SK-N-MC (cell line): ENCODE results near the gene C4orf17.

ENCODE experiments used
- DNase-seq: peaks from one replicate; pipeline ENCODE4 v3.0.0-alpha.2; 2011; ENCODE audit warnings: low read depth, low spot score
- H3K27ac ChIP-seq: fragments of 200-600 bp; sonication (generic); 2 replicates; pipeline ENCODE4 v1.5.1; 2016; ENCODE audit warnings: mixed run types
- H3K36me3 ChIP-seq: fragments of 200-600 bp; sonication (generic); 2 replicates; pipeline ENCODE4 v1.6.1; 2017; ENCODE audit warnings: antibody characterized with exemption, low read length, mixed read lengths; ENCODE audit not compliant: insufficient read depth
- H3K4me3 ChIP-seq: fragments of 200-600 bp; sonication (generic); 2 replicates; pipeline ENCODE4 v1.5.1; 2016
- H3K9ac ChIP-seq: fragments of 200-600 bp; sonication (generic); 2 replicates; pipeline ENCODE4 v1.8.0; 2017; ENCODE audit warnings: mixed run types, mixed read lengths; ENCODE audit not compliant: insufficient read length
- H3K9me3 ChIP-seq: fragments of 200-600 bp; sonication (generic); 2 replicates; pipeline ENCODE4 v1.6.1; 2017; ENCODE audit warnings: low read depth, mild to moderate bottlenecking, antibody characterized with exemption, low read length, moderate library complexity, mixed read lengths
- EZH2 ChIP-seq: fragments of 200-600 bp; sonication (generic); IDR thresholded peaks from one replicate; pipeline ENCODE4 v1.6.1; 2017; ENCODE audit warnings: antibody characterized with exemption
- FOXP2 ChIP-seq: optimal IDR thresholded peaks from 2 replicates; pipeline ENCODE3; 2011; ENCODE audit warnings: mild to moderate bottlenecking, moderate library complexity; ENCODE audit not compliant: insufficient read depth; ENCODE audit errors: extremely low read length, control extremely low read depth
- POLR2AphosphoS5 ChIP-seq: IDR thresholded peaks from 2 replicates; pipeline ENCODE4 v1.6.1; 2012; ENCODE audit warnings: mild to moderate bottlenecking, low read depth, low read length, borderline replicate concordance

C4orf17 gene

GRCh38 chr4:99587309-99587708 is 76.5 kb downstream of the C4orf17 start:
- no peak for DNase-seq
- no peaks in the 10 kb centered on the region for H3K9me3 ChIP-seq
- no peak overlapping the region for H3K9ac ChIP-seq
- H3K36me3 ChIP-seq, result no peaks in the 10 kb centered on the region
- H3K4me3 ChIP-seq, result no peak overlapping the region
- H3K27ac ChIP-seq, result no peak overlapping the region
- TF ChIP-seq FOXP2 (no peak), EZH2 (no peak), POLR2AphosphoS5 (no peak)

- no peak for TF ChIP-seq POLR2AphosphoS5
- Histone ChIP-seq H3K9ac (no peak overlapping the region), H3K36me3 (no peaks in the 10 kb centered on the region), H3K27ac (no peak overlapping the region), H3K4me3 (no peak overlapping the region), H3K9me3 (no peaks in the 10 kb centered on the region)
- no peak for DNase-seq
These were observed 77.0 kb downstream of the C4orf17 start for GRCh38 chr4:99587803-99588202.

DNA sequence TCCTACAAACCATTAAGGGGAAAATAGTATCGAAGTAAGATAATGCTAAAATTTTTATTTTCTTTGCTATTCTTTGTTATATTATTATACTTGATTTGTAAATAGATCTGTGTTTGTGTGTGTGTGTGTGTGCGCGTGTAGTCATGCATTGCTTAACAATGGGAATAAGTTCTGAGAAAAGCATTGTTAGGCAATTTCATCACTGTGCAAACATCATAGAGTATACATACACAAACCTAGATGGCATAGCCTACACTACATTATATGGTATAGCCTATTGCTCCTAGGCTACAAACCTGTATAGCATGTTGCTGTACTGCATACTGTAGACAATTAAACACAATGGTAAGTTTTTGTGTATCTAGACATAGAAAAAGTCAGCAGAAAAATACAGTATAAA is 80.9 kb downstream of the C4orf17 start:
- H3K4me3 ChIP-seq, result no peak overlapping the region
- H3K9me3 ChIP-seq, result no peaks in the 10 kb centered on the region
- no peak for TF ChIP-seq EZH2
- TF ChIP-seq POLR2AphosphoS5, result no peak
- no peak for TF ChIP-seq FOXP2
- H3K27ac ChIP-seq, result no peak overlapping the region
- DNase-seq, result no peak
- H3K9ac ChIP-seq, result no peak overlapping the region
- H3K36me3 ChIP-seq, result no peaks in the 10 kb centered on the region
